K562 (cell line): ENCODE data around the gene RASAL1. TPM values are rescaled to one million over a fixed set of nuclear protein-coding genes. Genes with fewer than 3 reads are reported as not detected.
A peak's percentile ranks its signal among the peaks of the same experiment; 100 is the strongest.

Experiments
- CTCFL ChIP-seq: IDR thresholded peaks from 2 replicates; pipeline ENCODE4 v1.6.1; 2011; ENCODE audit warnings: borderline replicate concordance, low read depth, mild to moderate bottlenecking, moderate library complexity, low read length; ENCODE audit not compliant: insufficient read depth, poor library complexity, severe bottlenecking
- E2F4 ChIP-seq: sonication (generic); formaldehyde crosslinking; IDR thresholded peaks from 2 replicates; pipeline ENCODE4 v1.8.0; 2022; ENCODE audit warnings: mild to moderate bottlenecking, low read depth, missing genetic modification reagents
- FIP1L1 ChIP-seq: fragments of 200-400 bp; formaldehyde crosslinking; IDR thresholded peaks from 2 replicates; pipeline ENCODE4 v1.6.1; 2018; ENCODE audit warnings: mild to moderate bottlenecking, low read depth, low read length; ENCODE audit not compliant: poor library complexity, severe bottlenecking
- RBFOX2 ChIP-seq: fragments of 200-400 bp; formaldehyde crosslinking; IDR thresholded peaks from 2 replicates; pipeline ENCODE4 v1.6.1; 2017; ENCODE audit warnings: low read depth, mild to moderate bottlenecking, low read length, moderate library complexity
- SMC3 ChIP-seq: conservative IDR thresholded peaks from 2 replicates; pipeline ENCODE4 v1.6.1; 2011; ENCODE audit warnings: low read depth, low read length, improper control_type of control experiment; ENCODE audit not compliant: insufficient read depth
- USF1 ChIP-seq: sonication (generic); formaldehyde crosslinking; IDR thresholded peaks from 2 replicates; pipeline ENCODE4 v1.9.0; 2022; ENCODE audit warnings: mild to moderate bottlenecking, missing genetic modification reagents
- ZNF224 ChIP-seq: sonication (generic); formaldehyde crosslinking; IDR thresholded peaks from 2 replicates; pipeline ENCODE4 v1.8.0; 2022; ENCODE audit warnings: mild to moderate bottlenecking, missing genetic modification reagents
- polyA plus RNA-seq, 8 experiments: library from polyadenylated mRNA; depleted of rRNA in 4 of 8; stranded (reverse) in 5 of 8; unstranded in 3 of 8; fragments of >200 nt; fragmentation: Nextera tagmentation in 2 of 8; fragmentation: Illumina TruSeq in 1 of 8; extraction: Ambion mirVana in 2 of 8; extraction: Trizol in 1 of 8; gene quantifications; 2 replicates each; pipeline versions ENCODE4 v1.2.1 to v1.2.3, GENCODE V29; 2011 to 2014; ENCODE audit warnings: inconsistent platforms in 1 of 8, missing spikeins in 1 of 8
- total RNA-seq, 7 experiments: library from RNA; depleted of rRNA in 6 of 7; stranded (reverse); fragments of >200 nt in 6 of 7; fragmentation: Illumina TruSeq in 2 of 7; extraction: Trizol in 2 of 7; gene quantifications; 2 replicates each; pipeline versions ENCODE4 v1.2.1 to v1.2.3, GENCODE V29; 2011 to 2021; ENCODE audit warnings: low replicate concordance in 1 of 7

RASAL1 gene
- total and polyA plus RNA-seq, 9 of the 15 experiments (the other 6 are each of a cell fraction or from before 2014, with no cell fraction given) = 0.06 to 0.16 (median 0.14) TPM; not detected in 6

- peak; percentile 94 for TF ChIP-seq CTCFL
- peak; percentile 29; the same call in 1 of the 2 replicates for TF ChIP-seq E2F4 (CRISPR knock-in tag)
- peak; percentile 59 for TF ChIP-seq SMC3
- no peak; the same call in 1 of the 2 replicates for TF ChIP-seq USF1 (CRISPR knock-in tag)
- peak; percentile 52 for TF ChIP-seq RBFOX2
- TF ChIP-seq ZNF224 (CRISPR knock-in tag) = peak; percentile 93
- TF ChIP-seq FIP1L1 = peak; percentile 74
These were observed 17.6 kb upstream of the RASAL1 start (continued) for GRCh38 chr12:113152835-113153814.
